ENCODE results near the gene GNB1. TPM values are rescaled to one million over a fixed set of nuclear protein-coding genes. Genes with fewer than 3 reads are reported as not detected.
"Not testable (repeated sequence)": the region's sequence is repeated elsewhere in the genome, so short reads cannot be mapped to it uniquely, and the experiment has no call there.

Gene GNB1
- total and polyA plus RNA-seq, 2 of the 4 experiments (the other 2 are of a cell fraction) = 73.5 to 371 TPM

- H2BK20ac ChIP-seq (ENCODE audit: low read depth, low read length); DNase-seq; H4K5ac ChIP-seq (ENCODE audit: low read depth, low read length); in situ Hi-C loops (cut with MboI; ENCODE audit: low sequenced_read_pairs); H3K27me3 ChIP-seq (ENCODE audit: control insufficient read depth, insufficient read depth, low read length); BruUV-seq (replicated peaks); H3K14ac ChIP-seq (replicated peaks; ENCODE audit: low read depth, low read length); H3K4me1 ChIP-seq (ENCODE audit: control insufficient read depth, insufficient read depth, low read length); H2BK15ac ChIP-seq (ENCODE audit: low read depth, low read length); H4K20me1 ChIP-seq (ENCODE audit: insufficient read depth, low read length); H3K4ac ChIP-seq (ENCODE audit: low read depth, low read length); H3K27ac ChIP-seq (ENCODE audit: insufficient read depth, low read length); H3K18ac ChIP-seq (ENCODE audit: low read depth, low read length); POLR2A ChIA-PET (ENCODE audit: unreplicated experiment); H4K91ac ChIP-seq (ENCODE audit: insufficient read depth, low read depth, low read length); H3K4me3 ChIP-seq (ENCODE audit: insufficient read depth, low read depth, low read length); H3K56ac ChIP-seq (ENCODE audit: extremely low read depth, insufficient read depth, low read length); H3K4me2 ChIP-seq (ENCODE audit: low read depth, low read length); CTCF ChIA-PET; H2BK120ac ChIP-seq (ENCODE audit: low read depth, low read length); H3K79me1 ChIP-seq (ENCODE audit: low read depth in 1 of 2, low read length in 2 of 2); H3K9me3 ChIP-seq (ENCODE audit: control insufficient read depth, insufficient read depth, low read length); H2AK9ac ChIP-seq (replicated peaks; ENCODE audit: low read depth, low read length, poor library complexity); H4K8ac ChIP-seq (ENCODE audit: low read depth in 2 of 2, low read length in 2 of 2); H2BK5ac ChIP-seq (ENCODE audit: low read depth, low read length, poor library complexity, severe bottlenecking); H3K9ac ChIP-seq (ENCODE audit: low read depth, low read length); H3K23ac ChIP-seq (ENCODE audit: low read depth, low read length); H2AK5ac ChIP-seq (ENCODE audit: low read depth, low read length); ATAC-seq (ENCODE audit: low read depth); intact Hi-C loops (cut with micrococcal nuclease); dilution Hi-C loops (cut with HindIII; ENCODE audit: low sequenced_read_pairs, unreplicated experiment); H3K9me1 ChIP-seq (ENCODE audit: insufficient read depth, low read length); H2AFZ ChIP-seq (replicated peaks; ENCODE audit: low read length, poor library complexity): not testable (repeated sequence)
- peaks cover 13% of the 10 kb centered on the region; the same call in 1 of the 2 replicates for H3K36me3 ChIP-seq (ENCODE audit: control insufficient read depth, insufficient read depth, low read length)
- WGBS, 2 experiments (ENCODE audit: extremely low coverage in 2 of 2, insufficient read length in 1 of 2) = no CpG with 5 or more reads among the region's 44 CpGs
Measured at GRCh38 chr1:1737675-1738590, 153.0 kb downstream of the GNB1 start.

Other genes starting within 250 kb of the GNB1 start
- 8.2 and 8.9 TPM in 2 replicates for gene CDK11B, start 232.1 kb downstream of the GNB1 start, total RNA-seq (2012; rRNA removed)
- 16.3 and 19.1 TPM in 2 replicates for gene CDK11B, start 232.1 kb downstream of the GNB1 start, polyA plus RNA-seq (2012; rRNA removed)
- 13.9 and 14.9 TPM in 2 replicates for gene SLC35E2B, start 198.3 kb downstream of the GNB1 start, total RNA-seq (2012; rRNA removed)
- 25.1 and 30.2 TPM in 2 replicates for gene SLC35E2B, start 198.3 kb downstream of the GNB1 start, polyA plus RNA-seq (2012; rRNA removed)
- 1.8 and 5.8 TPM in 2 replicates for gene CDK11A, start 166.7 kb downstream of the GNB1 start, total RNA-seq (2012; rRNA removed)
- gene CDK11A, start 166.7 kb downstream of the GNB1 start, polyA plus RNA-seq (2012; rRNA removed) = 17.1 and 20.0 TPM in 2 replicates
- 12.5 and 13.6 TPM in 2 replicates for gene NADK, start 112.6 kb downstream of the GNB1 start, total RNA-seq (2012; rRNA removed)
- 56.1 and 57.5 TPM in 2 replicates for gene NADK, start 112.6 kb downstream of the GNB1 start, polyA plus RNA-seq (2012; rRNA removed)
- not detected in 2 replicates for gene CALML6, start 24.2 kb upstream of the GNB1 start, total RNA-seq (2012; rRNA removed)
- 0.52 and 0.91 TPM in 2 replicates for gene CALML6, start 24.2 kb upstream of the GNB1 start, polyA plus RNA-seq (2012; rRNA removed)
- gene TMEM52, start 28.2 kb upstream of the GNB1 start, total RNA-seq (2012; rRNA removed) = 0.28 and 0.54 TPM in 2 replicates
- 1.3 and 1.9 TPM in 2 replicates for gene TMEM52, start 28.2 kb upstream of the GNB1 start, polyA plus RNA-seq (2012; rRNA removed)
- not detected in 2 replicates for gene CFAP74, start 112.7 kb upstream of the GNB1 start, total RNA-seq (2012; rRNA removed)
- not detected in 2 replicates for gene CFAP74, start 112.7 kb upstream of the GNB1 start, polyA plus RNA-seq (2012; rRNA removed)
- gene GABRD, start 128.3 kb upstream of the GNB1 start, total RNA-seq (2012; rRNA removed) = not detected in 2 replicates
- gene GABRD, start 128.3 kb upstream of the GNB1 start, polyA plus RNA-seq (2012; rRNA removed) = not detected in 2 replicates
- gene PRKCZ, start 159.3 kb upstream of the GNB1 start, total RNA-seq (2012; rRNA removed) = 2.0 and 2.8 TPM in 2 replicates
- gene PRKCZ, start 159.3 kb upstream of the GNB1 start, polyA plus RNA-seq (2012; rRNA removed) = 3.5 and 4.4 TPM in 2 replicates

All from IMR-90 (cell line).